PFSK-1 (cell line): ENCODE measurements around the gene TMEM200B.

Source experiments
- FOXP2 ChIP-seq: optimal IDR thresholded peaks from 2 replicates; pipeline ENCODE3; 2011; ENCODE audit warnings: borderline replicate concordance, control low read depth, inconsistent platforms; ENCODE audit not compliant: insufficient read depth; ENCODE audit errors: extremely low read length, extremely low read depth
- POLR2AphosphoS5 ChIP-seq: IDR thresholded peaks from 2 replicates; pipeline ENCODE4 v1.6.1; 2012; ENCODE audit warnings: low read depth, mild to moderate bottlenecking, control low read depth, low read length, moderate library complexity
- REST ChIP-seq, 2 experiments: IDR thresholded peaks; 2 replicates each; pipeline versions ENCODE4 v1.6.1 to v1.8.0; 2011 to 2012; ENCODE audit warnings: low read depth in 2 of 2, low read length in 2 of 2, control low read depth in 1 of 2, inconsistent platforms in 1 of 2, mild to moderate bottlenecking in 1 of 2, moderate library complexity in 1 of 2; ENCODE audit not compliant: insufficient read depth in 1 of 2
- SIN3A ChIP-seq: IDR thresholded peaks from 2 replicates; pipeline ENCODE4 v1.6.1; 2012; ENCODE audit warnings: mild to moderate bottlenecking, low read length, moderate library complexity, borderline replicate concordance; ENCODE audit not compliant: insufficient read depth
- TAF1 ChIP-seq: IDR thresholded peaks from 2 replicates; pipeline ENCODE4 v1.6.1; 2012; ENCODE audit warnings: low read length, control low read depth, borderline replicate concordance; ENCODE audit not compliant: insufficient read depth

TMEM200B gene

GRCh38 chr1:29162025-29162424 lies 38.3 kb upstream of the TMEM200B start:
- TF ChIP-seq FOXP2 (no peak), TAF1 (no peak), REST (IDR thresholded peaks at IDR 0.05; ENCODE audit: insufficient read depth in 1 of 2, low read depth in 2 of 2, low read length in 2 of 2) (no peak), SIN3A (no peak), POLR2AphosphoS5 (no peak)

GRCh38 chr1:29159773-29160172 lies 36.1 kb upstream of the TMEM200B start:
- TF ChIP-seq SIN3A = no peak
- TF ChIP-seq REST (IDR thresholded peaks at IDR 0.05; ENCODE audit: insufficient read depth in 1 of 2, low read depth in 2 of 2, low read length in 2 of 2) = no peak
- TF ChIP-seq TAF1 = no peak
- TF ChIP-seq FOXP2 = no peak
- TF ChIP-seq POLR2AphosphoS5 = no peak

GRCh38 chr1:29157269-29157601 lies 33.5 kb upstream of the TMEM200B start:
- TF ChIP-seq FOXP2 (no peak), POLR2AphosphoS5 (no peak), SIN3A (no peak), REST (IDR thresholded peaks at IDR 0.05; ENCODE audit: insufficient read depth in 1 of 2, low read depth in 2 of 2, low read length in 2 of 2) (no peak), TAF1 (no peak)

- TF ChIP-seq REST (IDR thresholded peaks at IDR 0.05; ENCODE audit: insufficient read depth in 1 of 2, low read depth in 2 of 2, low read length in 2 of 2) = no peak
- TF ChIP-seq TAF1 = no peak
Observed at GRCh38 chr1:29156543-29157268, 33.0 kb upstream of the TMEM200B start.
